Heart left ventricle (tissue), 13 donors: ENCODE results near the gene SIX1.

Experiments used
- CTCF ChIP-seq, 12 donors: fragments of 200-600 bp; sonication (generic) in 4 of 12; IDR thresholded peaks; one replicate each; pipeline versions ENCODE4 v1.5.0 to v1.8.0; 2018 to 2022; ENCODE audit warnings: antibody characterized with exemption in 12 of 12, mild to moderate bottlenecking in 5 of 12
- POLR2A ChIP-seq, 2 donors: fragments of 450-650 bp; IDR thresholded peaks; one replicate each; pipeline ENCODE4 v1.6.1; 2017; ENCODE audit warnings: antibody characterized with exemption in 2 of 2, mild to moderate bottlenecking in 2 of 2, moderate library complexity in 2 of 2
- donor health status: ischemic (EF 13 %, LVEDD 7.1; RV severe dilation, severe dysfunction).
- donor health status: DM: no; HTN: yes; CAD: no.
- donor health status: DM: no; HTN: no; CAD: no.
- donor health status: ischemic (EF 25% LVEDD 6.9; RV normal size, moderate dysfunction).
- donor health status: ischemic (EF 25% LVEDD 5.7; RV mildly dilated, moderate dysfunction).
- donor health status: ischemic (EF 35%, LVEDD 5.7; RV mildly dilated, moderate dysfunction).
- donor health status: nonischemic (EF 11% LVEDD 7.7; RV severe dilation, severe dysfunction).
- donor health status: DM: yes; HTN: yes; CAD: no.
- donor health status: PGD.
- donor health status: ischemic (EF 29% LVEDD 5.4; RV normal size, mild dysfunction).
- donor health status: nonischemic (EF 23%, LVEDD 6.1; RV moderate dilation, normal function).

GRCh38 chr14:60643141-60643462 is 6.2 kb downstream of the SIX1 start:
- TF ChIP-seq CTCF (IDR thresholded peaks at IDR 0.05) = no peak
- no peak for TF ChIP-seq POLR2A (IDR thresholded peaks at IDR 0.05)
